ENCODE data around the gene ANXA4.

GRCh38 chr2:69790601-69790959 is 48.6 kb downstream of the ANXA4 start:
- TF ChIP-seq CTCF (IDR thresholded peaks at IDR 0.05) (no peak), POLR2A (IDR thresholded peaks at IDR 0.05) (no peak)

Measured in esophagus squamous epithelium (tissue), 4 donors.